Activated T-cell treated with anti-CD3 and anti-CD28 coated beads, Interleukin-2, amount 50 U/mL, for 72 hours (primary cell): ENCODE measurements around the gene ETS1. TPM values are rescaled to one million over a fixed set of nuclear protein-coding genes. Genes with fewer than 3 reads are reported as not detected.

Experiments
- ATAC-seq, 2 donors: fragments of 150-1000 bp; cut with Tn5 transposase; replicated peaks in 1 of 2; 2 replicates each; pipeline ENCODE4 v1.10.0; 2021; ENCODE audit warnings: moderate library complexity in 2 of 2, mild to moderate bottlenecking in 1 of 2
- DNase-seq, 2 donors: peaks; one replicate each; pipeline ENCODE4 v3.0.0; 2021 to 2022; ENCODE audit warnings: mixed read lengths in 1 of 2
- H3K27ac Mint-ChIP-seq: one replicate; pipeline ENCODE4 v1.8.0; 2022; ENCODE audit warnings: mild to moderate bottlenecking, moderate library complexity, mixed read lengths
- H3K27me3 Mint-ChIP-seq: one replicate; pipeline ENCODE4 v1.8.0; 2022; ENCODE audit warnings: low read depth, mixed read lengths
- H3K36me3 Mint-ChIP-seq, 2 donors: one replicate each; pipeline ENCODE4 v1.8.0; 2022; ENCODE audit warnings: mixed read lengths in 2 of 2, mild to moderate bottlenecking in 1 of 2; ENCODE audit not compliant: insufficient read depth in 2 of 2
- H3K4me1 Mint-ChIP-seq: one replicate; pipeline ENCODE4 v1.8.0; 2022; ENCODE audit warnings: low read depth, mixed read lengths
- H3K4me3 Mint-ChIP-seq, 2 donors: one replicate each; pipeline ENCODE4 v1.8.0; 2022; ENCODE audit warnings: mild to moderate bottlenecking in 2 of 2, mixed read lengths in 2 of 2, moderate library complexity in 2 of 2
- H3K9me3 Mint-ChIP-seq, 2 donors: one replicate each; pipeline ENCODE4 v1.8.0; 2022; ENCODE audit warnings: mixed read lengths in 2 of 2
- total RNA-seq, 2 donors: library from RNA; stranded (reverse); gene quantifications; one replicate each; pipeline ENCODE4 v1.2.3, GENCODE V29; 2022

Gene ETS1
- total RNA-seq, 2 donors from 2014 or later: 713 to 736 TPM

- peaks cover 97% of the 10 kb centered on the region for H3K4me1 Mint-ChIP-seq
- H3K27ac Mint-ChIP-seq: peak overlapping the region; percentile 97
- H3K36me3 Mint-ChIP-seq: peaks cover 38 to 58% of the 10 kb centered on the region in 2 donors
- H3K4me3 Mint-ChIP-seq: peak overlapping the region; percentile 95
- no peaks in the 10 kb centered on the region for H3K9me3 Mint-ChIP-seq
- DNase-seq: no peak
- H3K27me3 Mint-ChIP-seq: no peaks in the 10 kb centered on the region
- ATAC-seq: no peak
Measured at GRCh38 chr11:128507936-128508335, 79.4 kb downstream of the ETS1 start.

DNA sequence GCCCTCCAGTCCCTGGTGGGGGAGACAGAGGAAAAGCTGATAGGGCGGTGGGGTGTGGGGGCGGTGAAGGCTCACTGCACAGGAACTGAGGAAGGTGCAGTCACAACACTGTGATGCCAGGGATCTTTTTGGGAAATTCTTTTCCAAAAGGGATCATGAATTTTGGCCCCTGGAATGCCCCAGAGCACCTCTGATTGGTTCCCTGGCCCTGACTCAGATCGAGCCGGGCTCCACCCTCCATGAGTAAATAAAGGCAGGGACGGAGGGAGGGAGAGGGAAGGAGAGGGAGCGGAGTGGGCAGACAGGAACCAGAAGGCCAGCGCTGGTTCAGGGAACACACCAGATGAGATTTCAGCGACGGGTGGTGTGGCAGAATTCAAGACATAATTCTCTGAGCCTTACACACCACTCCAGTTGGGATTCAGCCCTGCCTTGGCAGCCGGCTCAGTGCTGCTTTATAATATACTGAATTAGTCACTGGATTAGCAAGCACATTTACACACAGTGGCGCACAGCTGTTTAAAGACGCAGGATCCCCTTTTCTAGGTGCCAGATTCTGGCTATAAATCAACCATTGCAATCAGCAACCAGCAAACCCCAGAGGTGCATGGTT is 80.3 kb downstream of the ETS1 start:
- DNase-seq (peak in 1 of 2 donors; percentile 54), ATAC-seq (peak; percentile 50 to 51)
- Mint-ChIP-seq H3K36me3 (peaks cover 31 to 52% of the 10 kb centered on the region in 2 donors), H3K9me3 (no peaks in the 10 kb centered on the region), H3K27me3 (no peaks in the 10 kb centered on the region), H3K4me3 (peak overlapping the region; percentile 95), H3K4me1 (peaks cover 97% of the 10 kb centered on the region), H3K27ac (peak overlapping the region; percentile 97)

- no peak for DNase-seq
- H3K4me1 Mint-ChIP-seq: peaks cover 97% of the 10 kb centered on the region
- peaks cover 34 to 51% of the 10 kb centered on the region in 2 donors for H3K36me3 Mint-ChIP-seq
- H3K27ac Mint-ChIP-seq: peak overlapping the region; percentile 97
- peak overlapping the region; percentile 95 for H3K4me3 Mint-ChIP-seq
- ATAC-seq: no peak
- H3K9me3 Mint-ChIP-seq: no peaks in the 10 kb centered on the region
- no peaks in the 10 kb centered on the region for H3K27me3 Mint-ChIP-seq
Measured at GRCh38 chr11:128506356-128506755, 81.0 kb downstream of the ETS1 start.

GRCh38 chr11:128505449-128506065 is 81.8 kb downstream of the ETS1 start:
- H3K4me1 Mint-ChIP-seq: peaks cover 97% of the 10 kb centered on the region
- H3K4me3 Mint-ChIP-seq: peak overlapping the region; percentile 95
- peak overlapping the region; percentile 97 for H3K27ac Mint-ChIP-seq
- ATAC-seq: peak; percentile 13 to 22
- H3K36me3 Mint-ChIP-seq: peaks cover 38 to 53% of the 10 kb centered on the region in 2 donors
- no peaks in the 10 kb centered on the region for H3K9me3 Mint-ChIP-seq
- H3K27me3 Mint-ChIP-seq: no peaks in the 10 kb centered on the region
- DNase-seq: peak in 1 of 2 donors; percentile 58

- no peak for DNase-seq
- peaks cover 97% of the 10 kb centered on the region for H3K4me1 Mint-ChIP-seq
- peak; percentile 16 to 20 for ATAC-seq
- H3K27ac Mint-ChIP-seq: peak overlapping the region; percentile 97
- no peaks in the 10 kb centered on the region for H3K27me3 Mint-ChIP-seq
- peaks cover 39 to 54% of the 10 kb centered on the region in 2 donors for H3K36me3 Mint-ChIP-seq
- peak overlapping the region; percentile 95 for H3K4me3 Mint-ChIP-seq
- no peaks in the 10 kb centered on the region for H3K9me3 Mint-ChIP-seq
Measured at GRCh38 chr11:128504486-128504885, 82.9 kb downstream of the ETS1 start.

DNA sequence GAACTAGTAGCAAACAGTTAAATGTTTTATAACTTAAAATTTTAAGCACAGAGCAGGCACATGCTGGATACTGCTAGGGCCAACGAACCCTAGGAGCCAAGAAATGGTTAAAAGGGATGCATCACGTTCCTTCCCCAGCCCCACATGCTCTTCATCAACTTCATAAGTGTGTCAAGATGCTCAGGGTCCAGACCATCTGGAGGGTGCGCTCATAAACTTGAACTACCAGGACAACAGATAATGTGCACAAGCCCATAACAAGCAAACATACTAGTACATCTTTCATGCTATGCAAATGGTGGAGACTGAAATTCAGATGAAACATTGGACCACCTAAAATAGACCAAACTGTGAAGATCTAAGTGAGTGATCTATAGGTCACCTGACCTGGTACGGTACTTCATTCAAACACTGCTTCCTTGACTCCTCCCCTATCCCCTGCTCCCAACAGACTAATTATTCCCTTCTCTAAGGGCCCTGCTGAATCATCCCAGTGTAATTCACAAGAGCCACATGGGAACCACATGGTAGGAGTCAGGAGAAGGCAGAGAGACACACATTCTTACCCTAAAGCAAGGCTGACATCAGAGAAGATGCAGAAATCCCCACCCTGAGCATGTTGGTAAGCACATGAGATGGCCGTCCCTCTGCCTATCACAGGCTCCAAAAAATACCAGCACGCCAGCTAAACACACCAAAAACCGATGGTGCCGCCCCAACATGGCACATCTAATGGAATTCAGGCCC is 83.9 kb downstream of the ETS1 start:
- peak overlapping the region; percentile 97 for H3K27ac Mint-ChIP-seq
- no peaks in the 10 kb centered on the region for H3K9me3 Mint-ChIP-seq
- no peaks in the 10 kb centered on the region for H3K27me3 Mint-ChIP-seq
- H3K4me1 Mint-ChIP-seq: peaks cover 97% of the 10 kb centered on the region
- peak overlapping the region; percentile 95 for H3K4me3 Mint-ChIP-seq
- peaks cover 38 to 52% of the 10 kb centered on the region in 2 donors for H3K36me3 Mint-ChIP-seq
- DNase-seq: peak in 1 of 2 donors; percentile 44
- peak; percentile 34 to 52 for ATAC-seq

- no peak for ATAC-seq
- Mint-ChIP-seq H3K27me3 (no peaks in the 10 kb centered on the region), H3K4me1 (peaks cover 99% of the 10 kb centered on the region), H3K4me3 (peak overlapping the region; percentile 95), H3K27ac (peak overlapping the region; percentile 97), H3K9me3 (no peaks in the 10 kb centered on the region), H3K36me3 (peaks cover 36 to 49% of the 10 kb centered on the region in 2 donors)
- DNase-seq: no peak
Measured at GRCh38 chr11:128502726-128503125, 84.6 kb downstream of the ETS1 start.

DNA sequence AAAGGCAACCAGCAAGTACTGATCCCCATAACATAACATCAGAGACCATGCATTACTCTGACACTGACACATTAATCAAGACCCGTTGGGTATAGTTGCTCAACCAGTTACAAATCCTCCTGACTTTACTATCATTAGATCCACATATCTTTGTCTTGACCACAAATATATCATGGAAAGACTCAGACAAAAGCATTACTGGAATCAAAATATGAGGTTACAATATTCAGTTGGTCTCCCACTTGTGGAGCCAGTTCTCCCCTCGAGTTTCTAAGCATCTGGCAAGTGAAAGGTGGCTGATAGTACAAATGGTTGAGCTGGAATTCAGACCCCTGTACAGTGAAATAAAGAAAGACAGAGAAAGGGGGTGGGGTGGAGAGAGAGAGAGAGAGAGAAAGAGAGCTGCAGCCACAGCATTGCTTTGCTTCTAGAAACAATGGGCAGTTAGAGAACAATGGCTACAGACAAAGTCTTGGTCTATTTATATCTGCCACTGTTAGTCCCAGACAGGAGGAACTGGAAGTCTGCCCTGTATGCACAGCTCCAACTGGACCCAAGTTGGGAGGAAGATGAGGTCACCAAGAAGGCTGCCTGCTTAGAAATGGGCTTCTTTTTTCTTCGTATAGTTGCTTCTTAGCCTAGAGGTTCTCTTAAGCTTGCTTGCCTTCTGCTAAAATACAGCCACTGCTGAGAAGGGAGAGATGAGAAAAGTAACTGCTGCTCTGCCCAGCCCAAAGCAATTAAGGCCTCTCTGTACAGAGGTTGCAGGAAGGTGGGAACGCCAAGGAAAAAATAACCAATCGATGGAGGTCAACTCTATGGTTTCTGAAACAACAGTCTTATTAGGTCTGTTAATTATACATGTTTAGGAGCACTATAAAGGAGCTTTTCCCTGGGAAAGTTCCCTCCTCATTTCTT is 85.5 kb downstream of the ETS1 start:
- no peaks in the 10 kb centered on the region for H3K27me3 Mint-ChIP-seq
- ATAC-seq (no peak), DNase-seq (no peak)
- peaks cover 34 to 51% of the 10 kb centered on the region in 2 donors for H3K36me3 Mint-ChIP-seq
- H3K4me3 Mint-ChIP-seq: peak overlapping the region; percentile 95
- H3K9me3 Mint-ChIP-seq: no peaks in the 10 kb centered on the region
- H3K27ac Mint-ChIP-seq: peak overlapping the region; percentile 97
- H3K4me1 Mint-ChIP-seq: peaks cover 99% of the 10 kb centered on the region

GRCh38 chr11:128501008-128501407 is 86.3 kb downstream of the ETS1 start:
- H3K27me3 Mint-ChIP-seq: no peaks in the 10 kb centered on the region
- no peaks in the 10 kb centered on the region for H3K9me3 Mint-ChIP-seq
- DNase-seq: no peak
- peaks cover 99% of the 10 kb centered on the region for H3K4me1 Mint-ChIP-seq
- ATAC-seq: no peak
- peaks cover 33 to 49% of the 10 kb centered on the region in 2 donors for H3K36me3 Mint-ChIP-seq
- H3K4me3 Mint-ChIP-seq: peak overlapping the region; percentile 95
- peak overlapping the region; percentile 97 for H3K27ac Mint-ChIP-seq

GRCh38 chr11:128500493-128500892 is 86.9 kb downstream of the ETS1 start:
- no peaks in the 10 kb centered on the region for H3K27me3 Mint-ChIP-seq
- peak overlapping the region; percentile 97 for H3K27ac Mint-ChIP-seq
- H3K4me3 Mint-ChIP-seq: peak overlapping the region; percentile 95
- H3K4me1 Mint-ChIP-seq: peaks cover 99% of the 10 kb centered on the region
- ATAC-seq: no peak
- H3K9me3 Mint-ChIP-seq: no peaks in the 10 kb centered on the region
- DNase-seq: no peak
- H3K36me3 Mint-ChIP-seq: peaks cover 35 to 54% of the 10 kb centered on the region in 2 donors

DNA sequence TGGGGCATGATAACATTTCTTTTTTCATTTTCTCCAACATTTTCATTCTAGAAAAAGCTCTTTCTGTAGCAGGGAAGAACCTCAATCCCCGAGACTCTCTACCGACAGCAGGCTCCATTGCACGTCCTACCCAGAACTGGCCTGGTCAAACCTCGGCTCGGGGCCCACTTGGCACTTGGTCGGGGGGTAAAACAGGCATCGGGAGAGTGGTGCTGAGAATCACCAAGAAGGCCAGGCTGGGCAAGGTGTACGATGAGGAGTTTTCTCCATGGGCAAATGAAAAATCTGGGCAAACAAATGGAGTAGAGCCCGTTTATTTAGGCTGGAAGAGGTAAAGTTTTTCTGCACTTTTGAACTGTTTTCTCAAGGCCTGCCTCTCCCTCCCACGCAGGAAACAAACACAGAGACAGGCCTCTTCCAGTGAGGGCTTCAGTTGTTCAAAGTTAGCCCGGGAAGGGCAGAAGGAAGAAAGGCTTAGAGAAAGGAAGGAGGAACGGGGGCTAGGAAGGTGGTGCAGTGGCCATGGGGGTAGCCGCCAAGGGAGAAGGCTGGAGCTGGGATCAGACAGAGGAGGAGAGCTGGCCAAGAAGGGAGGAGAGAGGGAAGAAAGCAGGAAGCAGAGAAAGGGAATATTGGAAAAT is 87.6 kb downstream of the ETS1 start:
- ATAC-seq (no peak), DNase-seq (no peak)
- H3K9me3 Mint-ChIP-seq: no peaks in the 10 kb centered on the region
- H3K27me3 Mint-ChIP-seq: no peaks in the 10 kb centered on the region
- peaks cover 35 to 57% of the 10 kb centered on the region in 2 donors for H3K36me3 Mint-ChIP-seq
- H3K4me1 Mint-ChIP-seq: peaks cover 99% of the 10 kb centered on the region
- peak overlapping the region; percentile 88 to 91 for H3K4me3 Mint-ChIP-seq
- peak overlapping the region; percentile 89 for H3K27ac Mint-ChIP-seq

DNA sequence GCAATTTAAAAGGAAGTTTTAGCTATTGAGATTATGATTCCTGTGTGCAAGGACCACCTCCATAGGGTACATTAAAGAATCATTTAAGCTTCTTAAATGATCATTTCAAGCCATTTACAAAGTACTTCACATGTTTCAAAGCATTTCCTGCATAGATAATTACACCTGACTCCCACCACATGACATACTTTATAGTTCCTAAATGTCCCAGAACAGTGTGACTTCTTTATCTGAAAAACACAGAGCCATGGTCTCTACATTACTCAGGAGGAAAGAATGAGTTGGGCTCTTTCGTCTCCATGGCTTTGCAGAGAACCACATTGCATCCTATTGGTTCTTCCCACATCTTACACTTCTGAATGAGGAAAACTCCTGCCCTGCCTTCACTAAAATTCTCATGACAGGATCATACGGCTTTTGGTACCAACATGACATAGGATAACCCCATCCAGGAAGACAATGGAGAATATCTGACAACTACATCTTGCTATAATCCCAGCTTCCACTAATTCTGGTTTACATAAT is 88.6 kb downstream of the ETS1 start:
- Mint-ChIP-seq H3K4me1 (peaks cover 99% of the 10 kb centered on the region), H3K27me3 (no peaks in the 10 kb centered on the region), H3K4me3 (peak overlapping the region; percentile 88 to 91), H3K36me3 (peaks cover 34 to 63% of the 10 kb centered on the region in 2 donors), H3K27ac (peak overlapping the region; percentile 89), H3K9me3 (no peaks in the 10 kb centered on the region)
- ATAC-seq (peak in 1 of 2 donors; percentile 7), DNase-seq (no peak)
